Astrocyte of the cerebellum (primary cell): ENCODE results near the gene RAB6C.
"Not testable (repeated sequence)": the region's sequence is repeated elsewhere in the genome, so short reads cannot be mapped to it uniquely, and the experiment has no call there.

Experiments
- DNase-seq: peaks from one replicate; pipeline ENCODE4 v3.0.0-alpha.2; 2011; ENCODE audit warnings: low read depth
- H3K4me3 ChIP-seq: 2 replicates; pipeline ENCODE4 v1.5.1; 2011; ENCODE audit warnings: mild to moderate bottlenecking, low read depth, low read length, moderate library complexity
- in situ Hi-C: cut with HindIII; loops from 2 replicates; pipeline ENCODE4 v1.10.0; 2017; ENCODE audit warnings: low sequenced_read_pairs
- TF ChIP-seq, protein P1 (sequence below): IDR thresholded peaks from 2 replicates; pipeline ENCODE4 v1.5.1; 2012; ENCODE audit warnings: low read length, low read depth, moderate library complexity, mild to moderate bottlenecking; ENCODE audit errors: missing control alignments

RAB6C gene

DNA sequence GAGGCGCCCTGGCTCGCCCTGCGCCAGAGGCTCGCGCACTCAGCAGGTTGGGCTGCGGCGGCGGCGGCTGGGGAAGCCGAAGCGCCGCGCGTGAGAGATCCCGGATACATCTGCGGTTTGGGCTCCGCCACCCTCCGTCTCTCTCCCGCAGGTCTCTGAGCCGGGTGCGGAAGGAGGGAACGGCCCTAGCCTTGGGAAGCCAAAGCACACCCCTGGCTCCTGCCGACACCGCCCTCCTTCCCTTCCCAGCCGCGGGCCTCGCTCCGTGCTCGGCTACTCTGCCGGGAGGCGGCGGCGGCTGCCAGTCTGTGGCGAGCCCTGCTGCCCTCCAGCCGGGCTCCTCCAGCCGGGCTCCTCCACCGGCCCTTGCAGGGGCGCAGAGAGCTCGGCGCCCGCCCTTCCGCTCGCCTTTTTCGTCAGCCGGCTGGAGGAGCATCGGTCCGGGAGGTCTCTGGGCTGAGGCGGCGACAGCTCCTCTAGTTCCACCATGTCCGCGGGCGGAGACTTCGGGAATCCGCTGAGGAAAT is at the start of gene RAB6C:
Gene RAB6C, plus strand, starts transcription at position 38 of the 527 bp plus-strand sequence. Its CDS starts 450 bp downstream, at position 488.
- in situ Hi-C loops, DNase-seq: not testable (repeated sequence)
- peak within 1 kb of the TSS; percentile 34 for H3K4me3 ChIP-seq

GRCh38 chr2:129930451-129930850 is 49.0 kb upstream of the RAB6C start:
- in situ Hi-C loops = no loop called here
- DNase-seq = no peak
- no peak overlapping the region for H3K4me3 ChIP-seq
- TF ChIP-seq, protein P1, sequence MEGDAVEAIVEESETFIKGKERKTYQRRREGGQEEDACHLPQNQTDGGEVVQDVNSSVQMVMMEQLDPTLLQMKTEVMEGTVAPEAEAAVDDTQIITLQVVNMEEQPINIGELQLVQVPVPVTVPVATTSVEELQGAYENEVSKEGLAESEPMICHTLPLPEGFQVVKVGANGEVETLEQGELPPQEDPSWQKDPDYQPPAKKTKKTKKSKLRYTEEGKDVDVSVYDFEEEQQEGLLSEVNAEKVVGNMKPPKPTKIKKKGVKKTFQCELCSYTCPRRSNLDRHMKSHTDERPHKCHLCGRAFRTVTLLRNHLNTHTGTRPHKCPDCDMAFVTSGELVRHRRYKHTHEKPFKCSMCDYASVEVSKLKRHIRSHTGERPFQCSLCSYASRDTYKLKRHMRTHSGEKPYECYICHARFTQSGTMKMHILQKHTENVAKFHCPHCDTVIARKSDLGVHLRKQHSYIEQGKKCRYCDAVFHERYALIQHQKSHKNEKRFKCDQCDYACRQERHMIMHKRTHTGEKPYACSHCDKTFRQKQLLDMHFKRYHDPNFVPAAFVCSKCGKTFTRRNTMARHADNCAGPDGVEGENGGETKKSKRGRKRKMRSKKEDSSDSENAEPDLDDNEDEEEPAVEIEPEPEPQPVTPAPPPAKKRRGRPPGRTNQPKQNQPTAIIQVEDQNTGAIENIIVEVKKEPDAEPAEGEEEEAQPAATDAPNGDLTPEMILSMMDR = no peak

- H3K4me3 ChIP-seq, in situ Hi-C loops: not testable (repeated sequence)
Measured at GRCh38 chr2:129933387-129933786, 46.1 kb upstream of the RAB6C start.

DNA sequence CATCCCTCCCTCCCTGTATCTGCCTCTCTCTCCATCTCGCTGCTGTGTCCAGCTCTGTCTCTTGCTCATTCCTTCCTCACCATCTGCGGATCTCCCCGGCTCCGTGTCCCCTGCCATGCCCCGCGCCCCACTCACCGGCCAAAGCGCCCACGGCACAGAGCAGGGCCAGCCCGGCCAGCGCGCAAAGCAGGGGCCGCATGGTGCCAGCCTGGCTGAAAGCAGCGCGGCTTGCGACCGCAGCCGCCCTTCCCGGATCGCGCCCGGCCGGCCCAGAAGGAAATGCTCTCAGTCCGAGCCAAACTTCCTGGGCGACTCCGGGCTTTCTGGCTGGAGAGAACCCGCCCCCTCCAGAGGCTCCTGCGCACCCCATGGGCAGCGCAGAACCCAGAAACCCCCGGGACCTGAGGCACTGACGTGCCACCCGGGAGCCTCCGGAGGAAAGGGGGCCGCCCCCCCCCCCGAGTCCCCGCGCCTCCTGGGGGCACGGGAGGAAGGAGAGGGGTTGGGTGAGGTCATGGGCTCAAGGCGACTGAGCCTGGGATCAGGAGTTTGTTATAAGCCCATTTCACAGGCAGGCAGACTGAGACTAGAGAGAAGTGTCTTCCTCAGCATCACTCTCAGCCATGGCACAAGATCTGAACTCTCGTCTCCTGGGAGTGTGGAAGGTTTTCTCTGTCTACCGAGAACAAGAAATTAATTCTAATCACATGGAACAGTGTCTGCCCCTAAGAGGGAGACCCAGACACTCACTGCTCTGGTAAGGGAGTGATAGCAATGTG is 45.2 kb upstream of the RAB6C start:
- in situ Hi-C loops = no loop called here
- TF ChIP-seq, protein P1 = no peak
- DNase-seq = no peak
- H3K4me3 ChIP-seq = no peak overlapping the region

More at GRCh38 chr2:129933387-129933786, 46.1 kb upstream of the RAB6C start:
- not testable (repeated sequence) for DNase-seq

DNA sequence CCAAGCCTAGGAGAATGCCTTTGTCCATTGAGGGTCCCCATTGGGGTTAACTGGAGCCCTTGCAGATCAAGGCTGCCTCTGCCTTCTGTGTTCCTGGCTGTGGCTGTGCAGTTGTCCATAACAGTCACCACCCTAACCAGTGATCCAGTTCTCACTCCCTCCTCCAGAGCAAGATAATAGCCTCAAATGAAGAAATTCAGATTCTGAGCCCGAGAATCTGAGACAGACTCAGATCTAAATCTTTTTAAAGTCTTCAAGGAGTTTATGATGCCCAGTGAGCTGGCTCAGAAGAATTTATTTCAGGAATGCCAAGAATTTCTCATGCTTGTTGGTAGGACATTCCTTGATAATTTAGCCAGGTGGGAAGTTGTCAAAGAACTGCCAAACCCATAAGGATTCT is 44.3 kb upstream of the RAB6C start:
- no peak overlapping the region for H3K4me3 ChIP-seq
- in situ Hi-C loops = no loop called here
- TF ChIP-seq, protein P1 = no peak
- no peak for DNase-seq

DNA sequence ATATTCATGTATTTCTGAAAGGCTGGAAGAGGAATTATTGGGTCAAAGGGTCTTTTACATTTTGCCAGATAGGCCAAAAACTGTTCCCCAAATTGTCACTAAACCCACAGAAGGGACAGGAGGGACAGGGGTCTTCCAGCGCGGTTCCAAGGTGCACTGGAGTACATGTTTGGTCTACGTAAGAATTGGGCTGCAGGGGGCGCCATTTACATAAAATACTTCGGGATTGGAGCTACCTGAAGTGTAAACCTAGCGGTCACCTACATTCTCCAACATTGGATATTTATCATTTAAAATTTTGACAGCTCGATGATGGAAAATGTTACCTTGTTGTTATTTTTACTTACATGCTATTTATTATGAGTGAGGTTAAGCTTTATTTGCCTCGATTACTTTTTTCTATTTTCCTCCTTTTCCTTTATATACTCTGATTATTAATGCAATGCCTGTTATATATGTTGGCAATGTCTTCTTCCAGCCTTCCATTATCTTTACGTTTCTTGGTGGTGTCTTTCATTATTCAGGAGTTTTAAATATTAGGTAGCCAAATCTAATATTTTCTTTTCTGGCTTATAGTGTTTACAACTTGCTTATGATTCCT is 43.0 kb upstream of the RAB6C start:
- no peak overlapping the region for H3K4me3 ChIP-seq
- DNase-seq = no peak
- in situ Hi-C loops = no loop called here

GRCh38 chr2:129938850-129939471 is 40.5 kb upstream of the RAB6C start:
- DNase-seq, H3K4me3 ChIP-seq, in situ Hi-C loops: not testable (repeated sequence)

More for the DNA sequence above, 43.0 kb upstream of the RAB6C start:
- TF ChIP-seq, protein P1 = no peak

- in situ Hi-C loops, DNase-seq, H3K4me3 ChIP-seq: not testable (repeated sequence)
Measured at GRCh38 chr2:129943456-129943855, 36.0 kb upstream of the RAB6C start.
